D721Med (cell line): ENCODE measurements around the gene ANP32B.

Source experiments
- DNase-seq: peaks from one replicate; pipeline ENCODE4 v3.0.0; 2011; ENCODE audit warnings: low spot score; ENCODE audit not compliant: insufficient read length
- FAIRE-seq: peaks from 2 replicates; lab custom pipeline; 2011; peaks lifted over from hg19 to GRCh38; lab: Jason Lieb, UNC
- TF ChIP-seq, protein P1 (sequence below): IDR thresholded peaks from 2 replicates; pipeline ENCODE4 v1.5.1; 2012; ENCODE audit warnings: mild to moderate bottlenecking, control low read depth; ENCODE audit not compliant: insufficient read depth; ENCODE audit errors: missing control alignments

ANP32B gene

GRCh38 chr9:97978371-97979130, 4.6 kb upstream of the ANP32B start:
- TF ChIP-seq, protein P1, sequence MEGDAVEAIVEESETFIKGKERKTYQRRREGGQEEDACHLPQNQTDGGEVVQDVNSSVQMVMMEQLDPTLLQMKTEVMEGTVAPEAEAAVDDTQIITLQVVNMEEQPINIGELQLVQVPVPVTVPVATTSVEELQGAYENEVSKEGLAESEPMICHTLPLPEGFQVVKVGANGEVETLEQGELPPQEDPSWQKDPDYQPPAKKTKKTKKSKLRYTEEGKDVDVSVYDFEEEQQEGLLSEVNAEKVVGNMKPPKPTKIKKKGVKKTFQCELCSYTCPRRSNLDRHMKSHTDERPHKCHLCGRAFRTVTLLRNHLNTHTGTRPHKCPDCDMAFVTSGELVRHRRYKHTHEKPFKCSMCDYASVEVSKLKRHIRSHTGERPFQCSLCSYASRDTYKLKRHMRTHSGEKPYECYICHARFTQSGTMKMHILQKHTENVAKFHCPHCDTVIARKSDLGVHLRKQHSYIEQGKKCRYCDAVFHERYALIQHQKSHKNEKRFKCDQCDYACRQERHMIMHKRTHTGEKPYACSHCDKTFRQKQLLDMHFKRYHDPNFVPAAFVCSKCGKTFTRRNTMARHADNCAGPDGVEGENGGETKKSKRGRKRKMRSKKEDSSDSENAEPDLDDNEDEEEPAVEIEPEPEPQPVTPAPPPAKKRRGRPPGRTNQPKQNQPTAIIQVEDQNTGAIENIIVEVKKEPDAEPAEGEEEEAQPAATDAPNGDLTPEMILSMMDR: no peak
- DNase-seq (no peak), FAIRE-seq (peak; percentile 95)

DNA sequence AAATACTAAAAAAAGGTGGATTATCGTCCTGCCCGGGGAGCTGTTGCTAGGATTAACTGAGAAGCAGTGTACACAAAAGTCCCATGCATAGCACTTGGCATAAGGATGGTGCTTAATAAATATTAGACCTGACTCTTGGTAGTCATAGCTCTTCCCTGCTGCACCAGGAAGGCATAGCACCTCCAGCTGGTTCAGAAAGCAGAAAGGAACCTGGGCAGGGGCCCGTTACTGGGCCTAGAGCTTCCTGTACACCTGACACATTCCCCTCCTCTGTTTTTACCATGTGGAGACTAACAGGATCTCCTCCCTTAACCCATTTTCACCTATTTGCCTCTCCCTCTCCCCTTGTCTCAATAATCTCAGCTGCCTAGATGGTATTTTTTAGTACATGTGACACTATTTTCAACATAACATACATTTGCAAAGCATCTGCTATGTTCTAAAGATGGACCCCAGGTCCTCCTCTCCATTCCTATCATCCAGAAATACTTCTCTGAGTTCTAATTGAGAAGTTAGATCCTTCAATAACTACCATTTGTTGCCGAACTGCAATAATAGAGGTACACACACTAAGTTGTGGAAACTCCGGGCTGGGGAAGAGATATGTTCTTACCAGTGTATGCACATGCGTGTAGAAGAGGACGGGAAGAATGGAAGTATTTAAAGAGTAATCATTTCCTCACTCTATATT, 3.2 kb upstream of the ANP32B start:
- FAIRE-seq: peak; percentile 63

DNA sequence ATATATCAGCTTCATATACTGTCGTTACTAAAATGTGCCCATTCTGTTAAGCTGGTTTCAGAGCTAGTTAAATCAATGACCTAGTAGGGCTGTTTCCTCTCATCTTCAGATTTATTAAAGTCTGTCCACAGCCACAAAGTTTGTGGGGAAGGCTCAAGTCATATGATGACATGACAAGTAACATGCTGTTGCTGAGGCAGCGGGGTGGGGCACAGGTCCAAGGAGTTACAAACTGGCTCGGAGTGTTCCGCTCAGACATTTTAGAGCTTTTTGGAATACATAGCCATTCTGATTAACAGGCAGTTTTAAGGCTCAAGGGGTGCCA, 2.7 kb upstream of the ANP32B start:
- FAIRE-seq (no peak), DNase-seq (no peak)
- TF ChIP-seq, protein P1: no peak

More for the DNA sequence above, 3.2 kb upstream of the ANP32B start:
- TF ChIP-seq, protein P1: no peak
- no peak for DNase-seq

- DNase-seq (no peak), FAIRE-seq (no peak)
- TF ChIP-seq, protein P1: no peak
Measured at GRCh38 chr9:97980918-97981845, 2.0 kb upstream of the ANP32B start.

DNA sequence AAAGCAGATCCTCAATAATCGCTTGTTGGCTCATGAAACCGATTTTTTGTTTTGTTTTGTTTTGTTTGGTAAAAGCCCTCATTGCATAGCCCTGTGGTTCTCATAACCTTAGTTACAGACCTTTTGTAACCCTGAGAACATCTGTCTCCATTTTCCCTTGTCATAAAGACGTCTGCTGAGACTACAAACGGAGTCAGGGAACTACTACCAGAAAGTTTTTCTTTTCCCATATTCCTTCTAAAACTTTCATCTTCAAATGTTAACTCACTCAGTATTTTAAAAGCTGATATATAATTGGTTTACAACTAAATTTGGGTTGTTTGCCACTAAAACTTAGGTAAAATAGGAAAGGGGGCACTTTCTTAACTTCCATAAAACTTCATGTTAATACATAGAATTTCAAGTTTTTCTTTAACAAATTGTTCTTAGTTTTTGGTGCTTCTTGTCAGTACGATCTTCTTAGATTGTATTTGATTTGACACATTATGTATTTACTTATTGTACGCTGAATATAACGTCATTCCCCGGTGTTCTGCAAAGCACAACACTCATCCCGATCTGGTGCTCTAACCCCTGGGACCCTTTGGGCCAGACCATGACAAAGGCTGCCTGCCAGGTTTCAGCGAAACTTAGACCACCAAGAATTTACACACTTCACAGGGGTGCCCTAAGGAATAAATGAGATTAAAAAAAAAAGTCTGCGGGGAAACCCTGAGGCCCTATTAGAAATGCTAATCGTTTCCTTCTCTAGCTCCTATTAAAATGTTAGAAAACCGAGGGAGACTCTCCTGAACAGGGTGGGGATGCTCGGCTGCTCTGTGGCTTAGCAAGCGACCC, 1.1 kb upstream of the ANP32B start:
- DNase-seq: no peak
- FAIRE-seq: no peak

More for the DNA sequence above, 1.1 kb upstream of the ANP32B start:
- TF ChIP-seq, protein P1: no peak
